ENCODE results near the gene CCL1. TPM values are rescaled to one million over a fixed set of nuclear protein-coding genes. Genes with fewer than 3 reads are reported as not detected.

CCL1 gene
- total RNA-seq, 1 donor from 2014 or later = 27.2 TPM

Other genes with a start within 250 kb of the CCL1 start
- 0.22 and 0.49 TPM in 2 replicates for gene CCL2, start 107.9 kb downstream of the CCL1 start, total RNA-seq
- gene CCL7, start 93.0 kb downstream of the CCL1 start, total RNA-seq = not detected in 2 replicates
- not detected in 2 replicates for gene CCL11, start 77.5 kb downstream of the CCL1 start, total RNA-seq
- not detected in 2 replicates for gene CCL8, start 43.8 kb downstream of the CCL1 start, total RNA-seq
- not detected in 2 replicates for gene CCL13, start 6.8 kb downstream of the CCL1 start, total RNA-seq
- 0.07 TPM in 1 of 2 replicates, not detected in the other for gene TMEM132E, start 216.3 kb upstream of the CCL1 start, total RNA-seq